ENCODE data around the gene BCL7A.
A peak's percentile ranks its signal among the peaks of the same experiment; 100 is the strongest.

The BCL7A gene

GRCh38 chr12:122001466-122002209, 20.0 kb upstream of the BCL7A start:
- DNase-seq: peak; percentile 13

DNA sequence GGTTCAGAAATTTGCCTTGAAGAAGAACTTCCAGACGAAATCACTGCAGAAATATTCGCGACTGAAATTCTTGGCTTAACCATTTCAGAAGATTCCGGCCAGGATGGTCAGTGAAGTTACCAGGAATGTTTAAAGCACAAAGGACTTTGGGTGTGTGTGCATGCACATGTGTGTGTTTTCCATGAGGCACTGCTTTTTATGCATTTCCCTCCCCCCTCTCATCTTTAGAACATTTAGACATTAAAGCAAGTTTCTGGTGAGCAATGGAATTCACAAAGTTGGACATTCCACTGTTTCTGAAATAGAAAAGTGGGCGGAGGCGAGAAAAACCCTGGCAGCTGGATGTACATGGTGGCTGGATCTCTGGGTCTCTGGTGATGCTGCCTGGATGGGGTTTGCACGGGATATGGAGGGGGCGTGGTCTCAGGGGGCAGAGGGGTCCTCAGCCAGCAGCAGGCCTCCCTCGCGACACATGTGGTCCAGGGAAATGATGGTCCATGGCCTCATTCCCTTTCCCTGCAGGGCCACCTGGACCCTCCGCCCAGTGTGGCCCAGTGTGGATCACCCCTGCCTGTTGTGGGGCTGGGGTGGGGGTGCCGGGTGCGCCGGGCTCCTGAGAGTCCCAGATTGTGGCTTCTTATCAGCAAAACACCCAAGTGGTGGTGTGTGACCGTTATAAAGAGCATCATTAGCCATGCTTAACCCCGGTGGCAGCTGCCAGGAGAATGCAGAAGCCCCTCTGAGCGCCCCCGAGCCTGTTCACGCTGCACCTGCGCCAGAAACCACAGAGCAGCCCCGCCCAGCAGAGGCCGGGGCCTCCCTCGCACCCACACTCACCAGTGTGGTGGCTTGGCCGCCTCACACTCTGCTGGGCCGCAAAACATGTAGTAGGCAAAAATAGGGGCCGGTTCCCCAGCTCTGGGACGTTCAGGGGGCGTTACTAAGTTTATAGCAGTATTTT, 17.8 kb upstream of the BCL7A start:
- DNase-seq: no peak

GRCh38 chr12:122004633-122005071, 17.0 kb upstream of the BCL7A start:
- no peak for DNase-seq

- no peak for DNase-seq
These were observed 16.4 kb upstream of the BCL7A start for GRCh38 chr12:122005252-122005776.

- DNase-seq: no peak
These were observed 15.3 kb upstream of the BCL7A start for GRCh38 chr12:122006186-122006926.

DNA sequence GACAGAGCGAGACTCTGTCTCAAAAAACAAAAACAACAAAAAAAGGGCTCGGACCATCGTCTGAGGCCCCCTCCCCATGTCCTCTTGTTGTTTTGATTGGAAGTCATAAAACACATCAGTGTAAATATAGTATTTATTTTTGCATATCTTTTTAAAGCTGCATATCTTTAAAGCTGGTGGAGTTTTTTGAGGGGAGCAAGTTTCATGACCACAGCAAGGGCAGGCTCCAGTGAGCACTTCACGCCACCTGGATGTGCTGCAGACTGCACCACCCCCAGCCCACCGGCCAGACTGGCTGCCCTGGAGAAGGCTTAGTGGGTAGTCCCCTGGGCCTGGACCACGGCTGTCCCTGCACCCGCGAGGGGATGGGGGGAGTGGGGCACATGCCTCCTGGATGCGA, 11.9 kb upstream of the BCL7A start:
- no peak for DNase-seq

DNA sequence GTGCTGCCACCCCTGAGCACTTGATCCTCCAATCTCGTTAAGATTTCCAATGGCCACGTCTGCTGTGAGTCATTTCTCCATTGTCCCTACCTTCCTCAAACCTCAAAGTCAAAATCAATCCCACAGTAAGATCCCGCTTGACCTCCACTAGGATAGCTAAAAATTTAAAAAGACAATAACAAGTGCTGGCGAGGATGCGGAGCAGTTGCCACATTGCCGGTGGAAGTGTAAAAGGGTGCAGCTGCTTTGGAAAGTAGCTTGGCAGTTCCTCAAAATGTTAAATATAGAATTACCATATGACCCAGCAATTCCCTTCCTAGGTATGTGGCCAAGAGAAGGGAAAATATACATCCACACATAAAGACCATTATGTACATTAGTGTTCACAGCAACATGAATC, 9.5 kb upstream of the BCL7A start:
- no peak for DNase-seq

GRCh38 chr12:122013136-122013535, 8.5 kb upstream of the BCL7A start:
- no peak for DNase-seq

DNA sequence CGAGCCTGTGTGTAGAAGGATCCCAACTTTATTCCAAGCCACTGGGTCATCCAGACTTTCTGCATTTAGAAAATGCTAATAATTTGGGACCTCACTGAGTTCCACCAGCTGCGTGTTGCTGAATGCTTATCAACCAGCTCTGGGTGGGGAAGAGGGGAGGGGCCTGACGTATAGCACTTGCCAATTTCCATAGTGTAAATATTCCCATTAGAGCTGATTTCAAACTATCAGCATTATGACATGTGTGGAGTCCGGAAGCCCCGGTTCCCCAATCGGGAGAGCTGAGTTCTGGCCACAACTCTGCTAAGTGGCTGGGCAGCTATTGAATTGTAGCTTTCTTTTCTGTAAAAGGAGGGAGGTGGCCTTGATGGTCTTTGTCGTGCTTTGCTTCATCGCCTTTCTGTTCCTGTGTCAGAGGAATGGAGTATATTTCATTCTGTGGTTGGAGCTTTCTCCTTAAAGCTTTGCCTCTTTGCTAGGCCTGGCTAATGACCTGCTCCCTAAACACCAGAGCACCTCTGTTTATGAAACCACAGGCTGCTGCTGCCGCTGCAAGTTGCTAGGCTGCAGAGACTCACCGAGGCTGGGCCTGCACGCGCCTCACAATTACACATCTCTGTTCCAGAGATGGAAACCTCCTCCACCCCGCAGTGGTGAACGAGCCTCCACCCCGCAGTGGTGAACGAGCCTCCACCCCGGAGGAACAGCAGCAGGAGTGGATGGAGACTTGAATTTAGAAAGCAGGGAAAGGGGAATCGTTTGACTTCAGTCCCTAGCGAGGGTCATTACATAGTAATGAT, 7.7 kb upstream of the BCL7A start:
- DNase-seq: no peak

DNA sequence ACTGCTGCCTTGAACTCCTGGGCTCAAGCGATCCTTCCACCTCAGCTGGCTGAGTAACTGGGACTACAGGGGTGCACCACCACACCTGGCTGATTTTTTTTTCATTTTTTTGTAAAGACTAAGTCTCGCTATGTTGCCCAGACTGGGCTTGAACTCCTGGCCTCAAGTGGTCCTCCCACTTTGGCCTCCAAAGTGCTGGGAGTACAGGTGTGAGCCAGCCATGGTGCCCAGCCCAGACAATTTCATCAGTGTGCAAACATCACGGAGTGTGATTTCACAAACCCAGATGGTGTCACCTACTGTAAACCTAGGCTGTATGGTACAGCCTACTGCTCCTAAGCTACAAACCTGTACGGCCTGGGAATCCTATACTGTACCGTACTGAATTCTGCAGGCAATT, 6.9 kb upstream of the BCL7A start:
- DNase-seq: no peak

GRCh38 chr12:122018457-122018856, 3.2 kb upstream of the BCL7A start:
- DNase-seq: no peak

DNA sequence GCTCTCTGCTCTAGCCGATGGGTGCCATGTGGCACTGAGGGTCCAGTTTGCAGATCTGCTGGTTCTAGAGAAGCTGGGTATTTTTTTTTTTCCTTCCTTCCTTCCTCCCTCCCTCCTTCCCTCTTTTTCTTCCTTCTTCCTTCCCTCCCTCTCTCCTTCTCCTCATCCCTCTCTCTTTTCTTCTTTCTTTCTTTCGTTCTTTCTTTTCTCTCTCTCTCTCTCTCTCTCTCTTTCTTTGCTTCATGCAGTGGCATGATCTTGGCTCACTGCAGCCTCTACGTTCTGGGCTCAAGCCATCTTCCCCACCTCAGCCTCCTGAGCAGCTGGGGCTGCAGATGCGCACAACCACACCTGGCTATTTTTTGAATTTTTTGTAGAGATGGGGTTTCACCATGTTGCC, 2.7 kb upstream of the BCL7A start:
- DNase-seq: no peak

DNA sequence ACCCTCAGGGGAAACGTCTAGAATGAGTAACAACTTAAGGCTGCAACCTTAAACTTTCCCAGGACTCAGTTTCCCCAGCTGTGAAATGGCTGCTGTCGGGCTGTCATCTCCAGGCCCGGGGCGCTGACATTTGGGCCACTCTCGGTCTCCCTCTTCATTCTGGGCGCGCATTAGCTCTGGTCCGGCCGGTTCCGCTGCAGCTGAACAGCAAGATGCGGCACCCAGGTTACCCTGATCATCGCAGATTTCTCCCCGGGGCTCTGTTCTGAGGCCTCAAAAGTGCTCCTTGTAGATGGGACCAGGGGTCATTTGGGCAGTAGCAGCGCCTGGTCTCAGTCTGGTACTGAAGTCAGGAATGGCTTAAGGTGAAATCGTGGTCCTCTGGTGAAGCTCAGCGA, 890 bp upstream of the BCL7A start:
- DNase-seq: no peak

DNA sequence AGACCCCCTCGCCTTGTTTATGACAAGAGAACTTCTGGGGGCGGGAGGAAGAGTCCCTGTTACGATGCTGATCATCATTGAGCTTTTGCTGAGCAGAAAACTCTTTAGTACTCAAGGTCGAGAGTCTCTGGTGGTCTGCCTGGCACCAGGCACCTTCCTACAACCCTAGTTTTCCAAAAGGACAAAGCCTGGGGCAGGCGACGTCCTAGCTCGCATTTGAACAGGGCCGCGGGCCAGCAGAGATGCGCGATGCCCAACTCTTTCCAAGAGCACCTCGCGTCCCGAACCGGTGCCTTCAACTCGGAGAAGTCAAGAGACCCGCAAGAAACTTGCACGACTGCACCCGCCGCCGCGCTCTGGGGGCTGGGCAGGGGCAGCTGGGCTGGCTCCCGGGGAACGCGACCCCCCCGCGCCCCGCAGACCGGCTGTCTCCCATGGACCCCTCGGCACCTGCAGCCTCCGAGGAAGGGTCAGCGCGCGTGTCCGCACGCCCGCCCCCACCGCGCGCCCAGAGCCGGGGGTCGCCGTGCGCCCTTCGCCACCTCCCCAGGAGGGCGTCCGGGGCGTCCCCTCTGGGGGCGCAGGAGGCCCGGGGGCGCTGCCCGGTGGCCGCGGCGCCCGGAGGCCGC, 377 bp upstream of the BCL7A start:
- no peak for DNase-seq

GRCh38 chr12:122022393-122023338, 982 bp downstream of the BCL7A start:
- DNase-seq: no peak

DNA sequence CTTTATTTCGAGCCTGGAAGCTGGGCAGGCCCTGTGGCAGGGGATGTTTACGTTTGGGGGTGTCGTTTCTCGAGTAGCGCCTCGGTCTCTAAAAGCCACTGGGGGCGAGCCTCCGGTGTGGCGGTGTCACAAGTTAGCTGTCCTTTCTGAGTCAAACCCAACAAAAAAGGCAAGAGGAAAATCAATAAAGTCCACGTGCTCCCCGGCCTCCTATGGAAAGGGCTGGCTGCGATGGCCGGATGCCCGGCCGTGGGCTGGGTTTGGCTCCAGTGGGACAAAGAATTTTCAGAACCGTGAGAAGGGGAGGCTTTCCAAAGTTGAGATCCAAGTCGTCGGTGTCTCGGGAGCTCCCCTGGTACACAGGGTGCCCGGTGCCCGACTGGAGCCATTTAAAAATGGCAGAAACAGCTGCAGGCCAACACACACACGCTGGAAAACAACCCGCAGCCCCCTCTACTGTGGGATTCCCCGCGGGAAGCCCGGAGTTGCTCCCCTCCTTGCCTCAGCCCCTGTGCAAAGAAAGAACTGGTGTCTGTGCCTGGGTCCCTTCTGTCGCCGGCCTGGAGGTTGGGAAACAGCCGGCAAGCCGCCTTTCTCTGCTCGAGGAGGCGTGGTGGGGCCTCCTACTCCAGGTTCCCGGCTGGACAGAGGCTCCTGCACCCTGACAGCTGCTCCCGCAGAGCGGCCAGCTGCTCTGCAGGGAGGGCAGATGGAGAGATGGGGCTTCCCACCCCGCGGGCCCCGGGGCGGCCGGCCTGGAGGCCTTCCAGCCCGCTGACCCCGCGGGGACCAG, 1.9 kb downstream of the BCL7A start:
- DNase-seq: no peak

GRCh38 chr12:122024132-122024785, 2.6 kb downstream of the BCL7A start:
- DNase-seq: no peak

DNA sequence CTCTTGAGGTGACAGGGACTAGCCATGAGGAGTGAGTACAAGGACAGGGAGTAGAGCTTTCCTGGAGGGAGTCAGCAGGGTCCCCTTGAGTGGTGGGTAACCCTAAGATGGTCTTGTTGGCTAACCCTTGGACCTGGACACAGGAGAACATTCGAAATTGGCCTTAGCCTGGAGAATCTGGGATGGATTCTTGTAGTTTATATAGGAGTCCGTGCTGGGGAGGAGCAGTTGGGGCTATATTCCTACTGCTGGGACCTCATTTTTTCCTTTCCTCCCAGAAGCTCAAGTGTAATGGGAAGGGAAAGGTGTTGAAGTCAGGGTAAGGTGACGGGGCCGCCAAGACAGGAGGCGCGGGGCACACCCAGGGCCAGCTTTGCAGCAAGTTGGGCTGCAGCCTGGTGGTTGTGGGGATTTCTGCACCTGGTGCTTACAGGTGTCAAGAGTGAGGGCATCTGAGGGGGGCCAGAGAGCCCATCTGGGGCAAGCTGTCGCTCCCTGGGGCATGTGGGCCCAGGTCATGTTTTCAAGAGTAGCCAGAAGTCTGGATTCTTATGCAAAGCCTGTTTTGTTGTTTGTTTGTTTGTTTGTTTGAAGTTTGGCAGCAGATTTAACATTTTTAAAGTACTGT, 5.1 kb downstream of the BCL7A start:
- no peak for DNase-seq
